ENCODE measurements around the gene IMPDH1.

DNA sequence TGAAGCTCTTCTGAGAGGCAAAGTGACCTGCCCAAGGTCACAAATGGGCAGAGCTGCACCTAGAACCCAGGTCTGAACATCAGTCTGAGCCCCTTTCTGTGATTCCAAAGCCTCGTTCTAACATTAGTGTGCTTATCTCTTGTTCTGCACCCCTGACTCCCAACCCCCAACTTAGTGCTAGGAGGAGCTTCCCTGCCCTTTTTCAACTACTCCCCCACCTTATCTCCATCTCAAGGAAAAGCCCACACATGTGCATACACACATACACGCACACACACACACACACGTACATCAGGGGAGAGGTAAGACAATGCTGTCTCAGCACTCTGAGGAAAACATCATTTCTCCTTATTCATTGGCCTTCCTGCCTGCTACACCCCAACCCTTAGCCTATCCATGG is 56.6 kb downstream of the IMPDH1 start:
- TF ChIP-seq CTCF (IDR thresholded peaks at IDR 0.05) (no peak), EP300 (IDR thresholded peaks at IDR 0.05) (no peak), POLR2AphosphoS5 (IDR thresholded peaks at IDR 0.05) (no peak), POLR2A (IDR thresholded peaks at IDR 0.05) (no peak)

Data from upper lobe of left lung (tissue), 4 donors.